EL (cell line): ENCODE data around the gene HAUS7.

ENCODE experiments used
- DNase-seq: peaks from one replicate; pipeline ENCODE4 v3.0.0-alpha.2; 2016

HAUS7 gene

DNA sequence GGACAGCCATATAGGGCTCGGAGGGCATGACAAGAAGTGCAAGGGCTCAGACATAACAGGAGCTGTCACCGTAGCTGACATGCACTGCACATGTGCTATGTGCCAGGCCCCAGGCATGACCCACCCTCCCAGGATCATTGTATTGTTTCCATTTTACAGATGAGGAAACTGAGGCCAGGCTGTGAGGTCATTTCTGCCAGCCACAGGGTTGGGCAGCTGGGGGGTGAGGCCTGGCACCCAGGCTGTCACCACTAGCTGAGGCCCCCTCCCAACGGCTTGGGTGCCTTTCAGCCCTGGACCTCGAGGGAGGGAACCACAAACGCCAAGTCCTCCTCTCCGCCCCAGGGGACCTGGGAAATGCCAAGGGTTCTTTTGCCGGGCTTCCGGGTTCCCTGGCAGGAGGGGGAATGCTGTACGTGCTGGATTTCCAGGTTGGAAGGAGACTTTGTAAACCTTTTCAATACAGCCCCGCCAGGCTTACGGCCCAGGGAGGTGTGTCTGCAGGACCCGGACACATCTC, 37.2 kb downstream of the HAUS7 start:
- DNase-seq, result no peak

DNA sequence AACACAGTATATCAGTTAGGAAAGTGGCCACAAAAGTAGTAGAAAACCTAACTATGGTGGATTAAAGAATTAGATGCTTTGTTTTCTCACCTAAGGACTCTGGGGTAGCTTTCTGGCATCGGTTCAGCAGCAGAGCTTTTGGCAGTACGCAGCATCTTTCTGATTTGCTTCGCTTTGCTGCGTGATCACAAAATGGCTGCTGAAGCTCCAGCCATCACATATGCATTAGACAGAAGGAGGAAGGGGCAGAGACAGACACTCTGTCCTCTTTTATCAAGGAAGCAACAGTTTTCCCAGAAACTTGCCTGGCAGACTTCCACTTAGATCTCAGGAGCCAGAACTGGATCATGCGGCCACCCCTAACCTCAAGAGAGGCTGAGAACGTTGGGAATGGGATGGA, 39.6 kb downstream of the HAUS7 start:
- no peak for DNase-seq

GRCh38 chrX:153426204-153426603, 44.2 kb downstream of the HAUS7 start:
- no peak for DNase-seq

DNA sequence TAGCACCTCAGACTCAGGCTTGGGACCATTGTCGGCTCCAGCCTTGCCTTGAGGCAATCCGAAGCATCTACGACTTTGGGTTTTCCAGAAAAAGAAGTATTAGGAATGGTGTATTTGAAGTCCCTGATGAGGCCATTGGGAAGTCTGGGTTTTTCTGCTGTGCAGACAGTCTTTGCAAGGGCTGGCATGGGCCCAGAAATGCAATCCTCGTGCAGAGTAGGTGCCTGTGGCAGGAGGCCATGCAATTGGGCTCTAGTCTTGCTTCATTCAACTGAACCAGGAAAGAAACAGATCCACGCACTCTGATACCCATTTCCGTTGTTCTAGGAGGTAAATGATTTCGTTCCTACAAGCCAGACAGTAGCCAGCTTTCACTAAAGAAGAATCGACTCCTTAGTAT, 46.7 kb downstream of the HAUS7 start:
- DNase-seq, result no peak

- no peak for DNase-seq
Observed at GRCh38 chrX:153421856-153422255, 48.5 kb downstream of the HAUS7 start.

GRCh38 chrX:153420851-153421599, 49.4 kb downstream of the HAUS7 start:
- no peak for DNase-seq

DNA sequence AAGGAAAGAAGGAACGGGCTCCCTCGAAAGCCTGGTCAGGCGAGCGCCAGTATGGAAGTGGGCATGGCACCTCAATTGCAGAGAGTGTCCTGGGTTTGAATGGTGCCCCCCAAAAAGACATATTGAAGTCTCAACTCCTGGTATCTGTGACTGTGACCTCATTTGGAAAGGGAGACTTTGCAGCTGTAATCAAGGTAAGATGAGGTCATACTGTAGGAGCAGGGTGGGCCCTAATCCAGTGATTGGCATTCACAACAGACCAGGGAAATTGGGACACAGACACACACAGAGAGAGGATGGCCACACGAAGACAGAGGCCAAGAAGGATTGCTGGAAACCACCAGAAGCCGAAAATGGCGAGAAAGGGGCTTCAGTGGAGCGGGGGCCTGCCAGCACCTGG, 52.7 kb downstream of the HAUS7 start:
- DNase-seq, result no peak

DNA sequence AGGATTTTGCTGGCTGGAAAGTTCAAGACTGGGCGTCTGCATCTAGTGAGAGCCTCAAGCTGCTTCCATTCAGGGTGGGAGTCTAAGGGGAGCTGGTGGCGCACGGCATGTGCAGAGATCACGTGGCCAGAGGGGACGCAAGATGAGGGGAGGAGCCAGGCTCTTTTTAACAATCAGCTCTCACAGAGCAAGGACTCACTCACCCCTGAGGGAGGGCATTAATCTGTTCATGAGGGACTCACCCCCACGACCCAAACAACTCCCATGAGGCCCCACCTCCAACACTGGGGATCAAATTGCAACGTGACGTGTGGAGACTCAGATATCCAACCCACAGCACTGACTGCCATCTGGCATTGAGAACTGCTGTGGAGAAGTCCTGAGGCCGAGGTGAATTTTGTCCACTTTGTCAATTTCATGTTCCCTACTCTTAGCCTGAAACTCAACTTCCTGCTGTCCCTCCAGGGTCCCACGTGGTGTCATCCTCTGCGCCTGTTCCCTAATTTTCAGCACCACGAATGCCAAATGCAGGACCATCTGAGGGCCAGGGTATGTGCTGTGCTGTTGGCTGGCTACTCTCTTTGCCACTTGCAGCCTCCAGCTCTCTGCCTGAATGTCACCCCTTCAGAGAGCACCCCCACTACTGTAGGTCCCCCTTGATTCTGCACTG, 53.5 kb downstream of the HAUS7 start:
- DNase-seq, result no peak

GRCh38 chrX:153414856-153415510, 55.4 kb downstream of the HAUS7 start:
- DNase-seq, result no peak

DNA sequence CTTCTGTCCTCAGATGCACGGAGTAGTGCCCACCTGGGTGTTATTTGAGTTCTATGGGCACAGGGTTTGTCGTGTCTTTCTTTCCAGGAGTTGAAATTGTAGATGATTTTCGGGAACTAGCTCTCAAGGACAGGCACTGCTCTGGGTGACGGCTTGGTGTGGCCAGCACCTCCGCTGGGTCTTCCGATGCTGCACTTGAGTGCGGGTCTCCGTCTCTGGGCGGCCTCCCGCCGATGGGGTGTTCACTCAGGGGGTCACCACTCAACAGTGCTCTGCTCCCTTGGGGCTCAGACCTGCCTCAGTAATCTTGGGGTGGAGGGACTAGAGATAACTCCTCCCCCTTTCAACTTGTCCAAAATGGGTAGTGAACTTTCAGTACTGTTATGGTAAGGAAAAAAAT, 56.6 kb downstream of the HAUS7 start:
- no peak for DNase-seq

GRCh38 chrX:153412746-153413720, 57.3 kb downstream of the HAUS7 start:
- DNase-seq, result no peak

GRCh38 chrX:153411988-153412574, 58.3 kb downstream of the HAUS7 start:
- no peak for DNase-seq

GRCh38 chrX:153411255-153411987, 59.0 kb downstream of the HAUS7 start, which contains the start of gene ZFP92:
Gene ZFP92 (plus strand): TSS chrX:153411472. CDS start chrX:153418323, 6,851 bp downstream.
- peak; percentile 34 for DNase-seq

GRCh38 chrX:153410888-153411254, 59.5 kb downstream of the HAUS7 start:
- no peak for DNase-seq

GRCh38 chrX:153410373-153410772, 60.0 kb downstream of the HAUS7 start:
- DNase-seq, result no peak

- no peak for DNase-seq
Observed at GRCh38 chrX:153409414-153410101, 60.8 kb downstream of the HAUS7 start.

GRCh38 chrX:153408871-153409351, 61.5 kb downstream of the HAUS7 start:
- DNase-seq, result no peak

DNA sequence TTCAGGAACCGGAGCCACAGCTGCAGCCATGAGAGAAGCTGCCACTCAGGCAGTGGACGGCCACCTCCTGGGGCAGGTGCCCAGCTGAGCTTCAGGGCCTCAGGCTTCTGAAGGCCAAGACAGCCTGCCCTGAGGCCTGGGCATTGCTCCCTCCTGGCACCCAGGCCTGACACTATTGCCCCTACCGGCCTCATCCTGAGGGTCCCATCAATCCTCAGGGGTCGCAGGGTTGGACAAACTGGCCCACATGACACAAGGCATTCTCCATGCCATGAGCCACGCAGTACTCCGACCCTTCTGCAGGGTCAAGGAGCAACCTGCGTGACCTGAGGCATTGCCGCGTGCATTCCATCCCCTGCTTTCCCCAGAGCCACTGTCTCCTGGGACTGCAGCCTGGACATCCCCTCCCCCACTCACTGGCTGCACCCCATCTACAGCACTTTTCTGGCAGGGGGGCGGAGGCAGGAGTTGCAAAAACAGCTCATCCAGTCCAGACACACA, 62.1 kb downstream of the HAUS7 start:
- DNase-seq, result no peak

DNA sequence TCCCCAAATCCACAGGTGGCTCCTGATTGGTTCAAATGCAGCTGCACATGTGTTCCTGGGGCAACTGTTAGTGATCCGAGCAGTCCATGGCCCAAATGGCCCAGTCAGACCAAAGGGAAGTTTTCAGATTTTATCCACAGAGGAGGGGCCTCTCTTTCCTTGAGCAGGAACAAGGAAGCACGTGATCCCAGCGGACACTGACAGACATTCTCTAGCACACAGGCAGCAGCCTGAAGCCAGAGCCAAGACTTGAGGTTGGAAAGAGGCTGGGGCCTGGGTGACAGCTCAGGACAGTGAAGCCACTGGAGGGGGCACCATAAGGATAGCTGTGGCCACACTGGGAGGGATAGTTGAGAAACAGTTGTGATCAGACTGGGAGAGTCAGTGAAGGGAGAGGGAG, 62.6 kb downstream of the HAUS7 start:
- DNase-seq, result no peak

GRCh38 chrX:153406903-153407302, 63.5 kb downstream of the HAUS7 start:
- no peak for DNase-seq
